ENCODE results near the gene GARNL3.
A peak's percentile ranks its signal among the peaks of the same experiment; 100 is the strongest.

Gene GARNL3, protein sequence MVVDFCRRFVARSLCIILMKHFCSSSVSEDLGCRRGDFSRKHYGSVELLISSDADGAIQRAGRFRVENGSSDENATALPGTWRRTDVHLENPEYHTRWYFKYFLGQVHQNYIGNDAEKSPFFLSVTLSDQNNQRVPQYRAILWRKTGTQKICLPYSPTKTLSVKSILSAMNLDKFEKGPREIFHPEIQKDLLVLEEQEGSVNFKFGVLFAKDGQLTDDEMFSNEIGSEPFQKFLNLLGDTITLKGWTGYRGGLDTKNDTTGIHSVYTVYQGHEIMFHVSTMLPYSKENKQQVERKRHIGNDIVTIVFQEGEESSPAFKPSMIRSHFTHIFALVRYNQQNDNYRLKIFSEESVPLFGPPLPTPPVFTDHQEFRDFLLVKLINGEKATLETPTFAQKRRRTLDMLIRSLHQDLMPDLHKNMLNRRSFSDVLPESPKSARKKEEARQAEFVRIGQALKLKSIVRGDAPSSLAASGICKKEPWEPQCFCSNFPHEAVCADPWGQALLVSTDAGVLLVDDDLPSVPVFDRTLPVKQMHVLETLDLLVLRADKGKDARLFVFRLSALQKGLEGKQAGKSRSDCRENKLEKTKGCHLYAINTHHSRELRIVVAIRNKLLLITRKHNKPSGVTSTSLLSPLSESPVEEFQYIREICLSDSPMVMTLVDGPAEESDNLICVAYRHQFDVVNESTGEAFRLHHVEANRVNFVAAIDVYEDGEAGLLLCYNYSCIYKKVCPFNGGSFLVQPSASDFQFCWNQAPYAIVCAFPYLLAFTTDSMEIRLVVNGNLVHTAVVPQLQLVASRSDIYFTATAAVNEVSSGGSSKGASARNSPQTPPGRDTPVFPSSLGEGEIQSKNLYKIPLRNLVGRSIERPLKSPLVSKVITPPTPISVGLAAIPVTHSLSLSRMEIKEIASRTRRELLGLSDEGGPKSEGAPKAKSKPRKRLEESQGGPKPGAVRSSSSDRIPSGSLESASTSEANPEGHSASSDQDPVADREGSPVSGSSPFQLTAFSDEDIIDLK

GRCh38 chr9:127264462-127265219 lies at the start of gene GARNL3:
Gene GARNL3 (plus strand): TSS chr9:127264774. CDS start chr9:127264878, 104 bp downstream.
- no peak for DNase-seq

- no peak for DNase-seq
These were observed 49.0 kb upstream of the GARNL3 start for GRCh38 chr9:127215268-127216209.

DNA sequence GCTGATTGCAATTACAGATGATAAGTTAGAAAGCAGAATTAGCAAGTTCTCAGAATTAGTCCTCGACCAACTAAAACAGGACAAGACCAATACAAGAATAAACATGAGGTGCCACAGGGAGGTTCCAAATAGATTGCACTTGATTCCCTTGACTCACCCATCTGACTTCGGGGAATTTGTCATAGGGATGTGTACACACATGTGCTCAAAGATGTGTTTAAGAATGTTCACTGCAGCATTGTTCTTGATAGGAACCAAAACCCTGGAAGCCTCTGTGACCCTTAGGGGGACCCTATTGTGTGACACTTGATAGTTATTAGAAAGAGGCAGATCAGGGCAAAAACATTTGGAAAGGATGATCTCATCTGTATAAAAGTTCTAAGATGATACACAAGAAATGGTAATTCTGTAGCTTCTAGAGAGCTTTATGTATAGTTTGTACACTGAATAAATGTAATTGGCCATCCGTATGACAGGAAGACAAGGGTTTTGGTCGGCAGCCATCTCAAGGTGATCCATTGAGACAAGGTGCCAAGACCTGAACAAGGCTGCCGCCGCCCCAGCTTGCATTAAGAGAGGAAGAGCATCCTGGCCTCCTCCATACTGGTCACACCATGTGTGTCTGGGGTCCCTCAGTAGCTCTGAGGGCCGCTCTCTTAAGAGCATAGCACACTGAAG lies 48.2 kb upstream of the GARNL3 start:
- DNase-seq = no peak

GRCh38 chr9:127216888-127217217 lies 47.7 kb upstream of the GARNL3 start:
- DNase-seq = no peak

DNA sequence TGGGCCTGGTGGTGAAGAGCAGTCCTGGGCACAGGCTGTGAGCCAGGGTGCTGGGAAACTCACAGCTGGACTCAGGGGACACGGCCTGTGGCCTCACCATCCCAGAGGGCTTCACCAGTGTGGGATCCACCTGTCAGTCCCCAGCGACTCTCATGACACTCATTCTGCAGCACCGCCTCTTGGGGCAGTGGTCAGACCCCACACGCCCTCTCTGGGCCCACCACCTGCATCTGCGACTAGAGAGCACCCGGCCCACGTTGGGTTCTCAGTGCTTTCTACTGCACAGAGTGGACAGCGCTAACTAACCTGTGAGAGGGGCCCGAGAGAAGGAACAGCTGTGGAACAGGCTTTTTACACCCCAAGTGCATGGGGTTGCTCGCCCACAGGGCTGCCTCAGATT lies 45.8 kb upstream of the GARNL3 start:
- DNase-seq = no peak

- peak; percentile 47 for DNase-seq
These were observed 45.1 kb upstream of the GARNL3 start for GRCh38 chr9:127219520-127219919.

- DNase-seq = no peak
These were observed 42.9 kb upstream of the GARNL3 start for GRCh38 chr9:127221695-127222094.

DNA sequence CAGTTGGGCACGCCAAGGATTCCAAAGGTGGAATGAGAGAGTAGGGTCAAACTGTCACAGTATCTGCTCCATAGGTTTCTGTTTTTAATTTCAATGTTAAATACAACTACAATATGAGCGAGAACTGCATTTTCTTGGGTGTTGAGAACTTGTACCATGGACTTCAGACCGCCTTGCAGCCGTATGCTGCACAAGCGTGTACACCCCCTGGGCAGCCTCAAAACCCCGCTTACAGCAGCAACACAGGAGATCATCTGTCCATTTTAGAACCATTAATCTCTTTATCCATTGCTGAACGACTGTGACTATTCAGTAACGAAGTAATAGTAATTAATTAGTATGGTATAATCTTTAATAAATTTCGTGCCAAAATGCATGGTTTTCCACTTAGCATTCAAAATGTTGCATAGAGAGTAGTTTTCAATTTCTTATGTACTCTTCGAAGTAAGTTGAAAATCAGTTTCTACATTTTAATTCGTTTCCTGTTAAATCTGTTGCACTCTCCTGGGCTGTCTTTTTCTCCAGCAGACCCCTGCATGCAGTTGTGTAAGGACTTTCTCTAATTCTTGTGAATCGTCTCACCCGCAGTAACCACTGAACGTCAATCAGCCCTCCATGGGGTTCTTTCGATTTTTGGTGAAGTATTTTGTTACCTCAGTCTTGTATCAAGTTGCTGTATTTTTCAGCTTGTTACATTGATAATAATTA lies 42.0 kb upstream of the GARNL3 start:
- no peak for DNase-seq

DNA sequence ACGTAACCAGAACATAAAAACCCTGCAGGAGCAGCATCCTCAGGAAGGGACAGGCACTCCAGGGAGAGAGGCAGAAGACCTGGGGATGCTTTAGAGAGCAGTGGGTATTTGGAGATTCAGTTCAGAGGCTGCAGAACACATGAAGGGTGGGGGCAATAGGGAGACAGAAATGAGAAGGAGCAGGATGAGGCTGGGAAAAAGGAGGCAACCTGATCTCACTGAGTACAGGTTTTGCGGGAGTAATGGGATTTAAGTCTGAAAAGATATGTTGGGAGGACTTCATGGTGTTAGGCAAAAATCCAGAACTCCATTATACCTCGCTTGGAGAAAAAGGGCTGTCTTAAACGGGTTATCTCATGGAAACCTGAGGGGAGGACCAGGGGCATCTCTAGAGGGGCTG lies 41.3 kb upstream of the GARNL3 start:
- no peak for DNase-seq

- no peak for DNase-seq
These were observed 40.8 kb upstream of the GARNL3 start for GRCh38 chr9:127223810-127224177.

- peak; percentile 76 for DNase-seq
These were observed 40.2 kb upstream of the GARNL3 start for GRCh38 chr9:127224178-127224882.

GRCh38 chr9:127224883-127225739 lies 39.5 kb upstream of the GARNL3 start:
- DNase-seq = peak; percentile 95

DNA sequence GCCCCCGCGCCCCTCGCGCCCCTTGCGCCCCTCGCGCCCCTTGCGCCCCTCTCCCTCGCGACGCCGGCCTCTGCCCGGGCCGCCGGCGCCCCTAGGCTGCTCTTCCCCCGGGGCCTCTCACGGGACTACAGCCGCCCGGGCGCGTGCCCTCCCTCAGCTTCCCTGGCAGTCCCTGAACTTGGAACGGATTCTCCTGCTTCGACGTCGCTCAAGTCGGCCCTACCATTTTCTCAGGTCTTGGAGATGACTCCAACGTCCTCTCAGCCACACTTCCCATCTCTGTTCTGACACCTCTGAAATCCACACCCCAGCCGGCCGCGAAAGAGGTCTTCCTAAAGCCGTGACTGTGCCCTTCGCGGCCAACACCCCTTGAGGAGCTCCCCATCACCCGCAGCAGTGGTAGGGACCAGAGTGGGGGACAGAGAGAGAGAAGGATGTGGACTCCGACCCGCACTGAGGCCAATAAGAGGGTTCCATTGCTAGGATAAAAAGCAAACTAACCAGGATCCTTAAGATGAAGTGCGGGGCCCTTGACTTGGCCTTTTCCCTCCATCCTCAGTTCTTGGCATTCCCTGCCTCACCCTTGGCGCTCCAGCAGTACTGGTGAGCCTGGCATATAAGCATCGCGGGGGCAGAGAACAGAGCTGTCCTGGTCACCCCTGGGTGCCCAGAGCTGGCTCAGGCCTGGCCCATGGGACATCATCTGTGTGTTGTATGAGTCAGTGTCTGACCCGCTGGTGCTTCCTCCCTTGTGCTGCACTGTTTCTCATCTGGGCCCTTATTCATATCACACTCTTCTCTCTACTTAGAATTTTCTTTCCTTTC lies 38.6 kb upstream of the GARNL3 start:
- peak; percentile 31 for DNase-seq

DNA sequence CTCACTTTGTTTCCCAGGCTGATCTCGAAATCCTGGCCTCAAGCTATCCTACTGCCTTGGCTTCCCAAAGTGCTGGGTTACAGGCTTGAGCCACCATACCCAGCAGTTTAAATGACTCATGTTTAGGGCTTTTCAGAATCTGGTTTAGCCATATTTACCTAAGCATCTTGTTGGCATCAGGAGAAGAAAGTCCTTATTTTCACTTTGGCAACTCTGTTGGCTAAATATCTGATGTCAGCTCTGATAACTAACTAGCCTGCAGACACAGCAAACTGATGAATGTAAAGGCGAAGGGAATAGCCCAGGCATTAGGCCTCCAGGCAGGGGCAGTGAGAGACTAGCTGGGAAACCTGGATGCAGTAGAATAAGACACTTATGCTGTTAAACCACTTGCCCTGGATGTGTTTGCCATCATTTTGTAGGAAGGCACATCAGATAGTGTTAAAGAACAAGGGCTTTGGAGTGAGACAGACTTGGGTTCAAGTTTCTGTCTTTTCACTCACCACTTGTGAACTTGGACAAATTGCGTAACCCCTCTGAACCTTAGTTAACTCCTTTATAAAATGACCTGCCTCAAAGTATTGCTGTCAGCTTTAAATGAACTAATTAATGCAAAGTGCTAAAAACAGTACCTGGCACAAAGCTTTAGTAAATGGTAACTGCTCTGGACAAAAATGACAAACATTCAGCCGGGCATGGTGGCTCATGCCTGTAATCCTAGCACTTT lies 34.7 kb upstream of the GARNL3 start:
- no peak for DNase-seq

- DNase-seq = no peak
These were observed 32.9 kb upstream of the GARNL3 start for GRCh38 chr9:127231666-127232065.

- DNase-seq = no peak
These were observed 31.6 kb upstream of the GARNL3 start for GRCh38 chr9:127232833-127233549.

GRCh38 chr9:127233550-127233949 lies 31.0 kb upstream of the GARNL3 start:
- no peak for DNase-seq

Measured in suppressor macrophage treated with lipopolysaccharide for 4 hours (primary cell).